DMS153 treated with DMSO at 0.1 percent for 48 hours (cell line): ENCODE data around the gene LRRC1.

Experiments
- DNase-seq: peaks from one replicate; lab custom pipeline; 2025; ENCODE audit not compliant: unreplicated experiment; lab: John Stamatoyannopoulos, UW

The LRRC1 gene

DNA sequence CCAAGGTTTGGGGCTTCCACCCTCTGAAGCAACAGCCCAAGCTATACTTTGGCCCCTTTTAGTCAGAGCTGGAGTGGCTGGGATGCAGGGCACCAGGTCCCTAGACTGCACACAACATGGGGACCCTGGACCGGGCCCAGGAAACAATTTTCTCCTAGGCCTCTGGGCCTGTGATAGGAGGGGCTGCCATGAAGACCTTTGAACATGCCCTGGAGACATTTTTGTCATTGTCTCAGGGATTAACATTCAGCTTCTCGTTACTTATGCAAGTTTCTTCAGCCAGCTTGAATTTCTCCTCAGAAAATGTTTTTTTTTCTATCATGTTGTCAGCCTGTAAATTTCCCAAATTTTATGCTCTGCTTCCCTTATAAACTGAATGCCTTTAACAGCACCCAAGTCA lies 82.3 kb downstream of the LRRC1 start:
- no peak for DNase-seq

DNA sequence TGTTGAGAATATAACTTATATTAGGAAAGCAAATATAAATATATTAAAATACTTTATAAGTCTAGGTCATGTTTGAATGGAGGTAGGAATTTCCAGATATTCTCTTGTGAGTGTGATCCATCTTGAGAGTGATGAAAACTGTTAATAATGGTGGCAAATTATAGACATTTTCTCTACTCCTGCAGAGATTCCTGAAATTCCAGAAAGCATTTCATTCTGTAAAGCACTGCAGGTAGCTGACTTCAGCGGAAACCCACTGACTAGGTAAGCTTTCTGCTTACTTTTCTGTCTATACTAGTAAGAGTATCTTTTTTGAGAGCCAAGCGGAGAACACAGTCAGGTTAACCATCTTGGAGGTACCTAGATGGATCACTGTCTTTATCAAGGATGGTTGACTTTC lies 84.0 kb downstream of the LRRC1 start:
- no peak for DNase-seq

DNA sequence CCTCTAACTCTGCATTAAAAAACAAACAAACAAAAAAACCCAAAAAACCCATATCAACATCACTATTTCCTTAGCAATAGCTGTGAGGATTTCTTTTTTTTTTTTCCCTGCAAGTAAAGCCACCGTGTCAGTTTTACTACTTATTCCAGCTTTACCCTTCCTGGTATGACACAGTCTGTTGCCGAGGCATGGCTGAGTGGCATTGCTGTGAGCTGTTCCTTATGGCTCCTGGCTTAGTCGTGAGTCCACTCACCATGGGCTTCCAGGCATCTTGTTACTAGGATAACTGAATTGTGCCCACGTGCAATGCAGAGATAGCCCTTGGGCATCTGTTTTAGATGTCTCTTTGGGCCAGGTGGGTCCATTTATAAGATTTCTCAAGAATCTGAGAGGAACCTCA lies 84.8 kb downstream of the LRRC1 start:
- no peak for DNase-seq

DNA sequence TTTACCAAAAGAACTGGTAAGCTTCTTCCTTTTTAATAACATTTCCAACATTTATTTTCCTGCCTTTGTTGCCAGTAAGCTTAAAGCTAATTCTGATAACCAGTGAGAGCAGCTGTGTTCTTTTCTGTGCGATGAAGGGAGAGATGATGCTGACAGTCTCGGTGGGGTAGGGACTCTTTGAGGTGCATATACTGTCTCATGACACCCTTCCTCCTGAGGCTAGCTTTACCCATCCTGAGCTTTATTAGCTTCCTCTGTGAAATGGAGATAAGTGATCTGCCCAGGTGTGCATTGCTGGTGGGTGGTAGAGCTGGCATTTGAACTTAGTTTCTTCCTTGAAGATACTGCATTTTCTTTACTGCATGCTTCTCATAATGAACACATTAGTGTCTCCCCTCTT lies 92.5 kb downstream of the LRRC1 start:
- DNase-seq, result no peak

DNA sequence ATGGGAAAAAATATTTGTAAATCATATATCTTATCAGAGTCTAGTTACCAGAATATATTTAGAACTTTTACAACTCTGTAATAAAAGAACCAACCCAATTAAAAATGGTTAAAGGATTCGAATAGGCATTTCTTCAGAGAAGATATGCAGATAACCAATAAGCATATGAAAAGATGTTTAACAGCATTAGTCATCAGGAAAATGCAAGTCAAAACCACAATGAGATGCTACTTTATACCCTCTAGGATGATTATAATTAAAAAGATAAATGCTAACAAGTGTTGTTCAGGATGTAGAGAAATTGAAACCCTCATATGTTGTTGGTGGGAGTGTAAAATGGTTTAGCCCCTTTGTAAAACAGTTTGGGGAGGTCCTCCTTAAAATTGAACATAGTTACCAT lies 94.1 kb downstream of the LRRC1 start:
- DNase-seq, result no peak

DNA sequence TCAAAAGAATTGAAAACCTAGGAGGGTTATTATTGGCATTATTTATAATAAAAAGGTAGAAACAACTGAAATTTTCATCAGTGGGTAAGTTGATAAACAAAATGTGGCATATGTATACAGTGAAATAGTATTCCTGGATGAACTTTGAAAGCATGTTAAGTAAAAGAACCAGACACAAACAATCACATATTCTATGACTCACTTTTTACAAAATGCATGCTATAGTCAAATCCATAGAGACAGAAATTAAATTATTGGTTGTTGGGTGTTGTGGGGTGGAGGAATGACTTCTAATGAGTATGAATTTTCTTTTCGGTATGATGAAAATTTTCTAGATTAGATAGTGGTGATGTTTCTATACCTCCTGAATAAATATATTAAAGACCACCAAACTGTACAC lies 94.6 kb downstream of the LRRC1 start:
- DNase-seq, result no peak

DNA sequence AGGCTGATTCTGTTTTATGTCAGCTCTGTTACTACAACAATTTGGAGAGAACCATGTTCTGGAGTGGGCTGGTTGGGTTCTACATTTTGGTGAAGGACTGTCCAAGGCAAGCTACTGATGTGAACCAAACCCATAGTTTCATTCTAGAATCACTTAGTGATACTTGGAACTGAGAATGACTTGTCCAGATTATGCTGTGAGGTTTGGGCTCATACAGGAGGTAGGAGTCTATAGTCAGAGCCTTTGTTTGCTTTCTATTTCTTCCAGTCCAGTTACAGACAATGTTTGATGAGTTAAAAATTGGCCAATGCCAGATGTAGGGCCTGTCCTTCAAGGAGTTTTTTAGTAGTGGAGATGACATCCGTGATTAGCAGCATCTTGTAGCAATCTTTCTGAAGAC lies 97.9 kb downstream of the LRRC1 start:
- DNase-seq, result no peak

DNA sequence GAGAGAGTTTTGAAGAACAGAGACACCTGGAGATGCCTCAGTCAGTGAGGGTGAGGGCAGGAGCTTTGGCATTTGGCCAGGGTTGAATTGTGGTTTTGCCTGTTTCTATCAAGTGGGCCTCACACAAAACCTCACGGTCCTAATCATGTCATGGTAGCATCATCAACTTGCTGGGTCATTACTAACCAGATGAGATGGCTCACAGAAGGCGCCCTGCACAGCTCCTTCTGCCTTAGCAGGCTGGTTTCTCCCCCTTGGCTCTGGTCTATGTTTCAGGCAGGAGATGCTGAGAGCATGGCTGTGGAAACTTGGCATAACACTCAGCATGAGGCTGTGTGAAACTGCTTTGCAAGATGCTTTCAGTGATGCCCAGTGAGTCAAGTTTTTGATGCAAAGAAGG lies 99.3 kb downstream of the LRRC1 start:
- peak; percentile 18 for DNase-seq

DNA sequence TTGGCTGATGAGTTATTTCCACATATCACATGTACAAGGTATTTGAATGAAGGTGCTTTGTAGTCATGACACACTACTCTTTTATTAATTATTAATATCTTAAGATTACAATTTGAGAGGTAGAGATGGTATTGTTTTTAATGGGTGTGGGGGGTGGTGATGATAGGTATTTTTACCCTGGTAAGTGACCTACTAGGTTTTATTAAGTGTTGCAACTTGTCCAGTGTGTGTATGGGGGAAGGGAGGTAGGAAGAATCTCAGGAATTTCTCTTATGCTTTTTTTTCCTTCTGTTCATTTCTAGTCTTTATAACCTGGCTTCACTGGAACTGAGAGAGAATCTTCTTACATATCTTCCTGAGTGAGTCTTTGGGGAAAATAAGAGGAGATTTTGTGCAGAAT lies 101.4 kb downstream of the LRRC1 start:
- DNase-seq, result no peak

DNA sequence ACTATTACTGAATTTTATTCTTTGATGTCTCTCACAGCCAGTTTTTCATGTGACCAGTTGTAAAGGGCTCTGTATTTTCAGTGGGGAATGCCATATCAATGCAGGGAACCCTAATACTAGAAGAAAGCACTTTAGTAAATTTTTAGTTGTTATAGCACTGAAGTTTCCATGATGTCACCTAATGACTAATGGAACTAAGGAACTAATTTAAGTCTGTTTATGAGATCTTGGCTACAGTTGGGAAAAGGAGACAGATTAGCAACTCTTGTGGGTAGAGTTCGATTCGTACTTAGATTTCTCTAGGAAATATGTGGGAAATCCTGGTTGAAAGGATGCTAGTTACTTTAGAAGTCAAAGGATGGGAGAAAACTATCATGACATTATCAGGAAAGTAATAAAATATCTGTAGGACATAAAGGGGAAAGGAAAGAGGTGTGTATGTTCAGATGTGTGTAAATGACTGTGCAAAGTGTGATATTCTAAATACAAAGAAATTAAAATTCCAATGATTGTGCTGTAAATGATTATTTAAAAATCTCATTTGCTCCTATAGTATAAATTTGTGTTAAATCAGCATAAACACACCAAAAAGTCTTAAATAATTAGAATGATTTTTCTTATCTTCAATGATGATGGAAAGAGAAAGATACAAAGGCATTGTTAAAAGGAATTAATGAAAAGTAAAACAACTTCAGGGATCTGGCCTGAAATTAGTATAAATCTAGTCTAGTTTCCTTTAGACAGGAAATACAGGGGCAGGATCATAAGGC lies 103.4 kb downstream of the LRRC1 start:
- no peak for DNase-seq

DNA sequence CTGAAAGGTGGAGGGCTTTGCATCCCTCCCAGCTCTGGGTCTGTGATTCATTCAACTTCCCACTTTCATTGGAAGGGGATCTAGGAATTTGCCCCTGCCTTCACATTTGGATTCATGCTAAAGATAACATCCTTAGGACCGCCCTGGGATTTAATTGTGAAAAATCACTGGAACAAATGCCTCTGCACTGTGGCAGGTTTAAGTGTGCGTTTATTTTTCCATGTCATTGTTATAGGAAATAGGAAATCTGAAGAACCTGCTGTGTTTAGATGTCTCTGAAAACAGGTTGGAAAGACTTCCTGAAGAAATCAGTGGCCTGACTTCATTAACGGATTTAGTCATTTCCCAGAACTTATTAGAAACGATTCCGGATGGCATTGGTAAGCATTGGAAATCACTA lies 104.7 kb downstream of the LRRC1 start:
- DNase-seq, result no peak

DNA sequence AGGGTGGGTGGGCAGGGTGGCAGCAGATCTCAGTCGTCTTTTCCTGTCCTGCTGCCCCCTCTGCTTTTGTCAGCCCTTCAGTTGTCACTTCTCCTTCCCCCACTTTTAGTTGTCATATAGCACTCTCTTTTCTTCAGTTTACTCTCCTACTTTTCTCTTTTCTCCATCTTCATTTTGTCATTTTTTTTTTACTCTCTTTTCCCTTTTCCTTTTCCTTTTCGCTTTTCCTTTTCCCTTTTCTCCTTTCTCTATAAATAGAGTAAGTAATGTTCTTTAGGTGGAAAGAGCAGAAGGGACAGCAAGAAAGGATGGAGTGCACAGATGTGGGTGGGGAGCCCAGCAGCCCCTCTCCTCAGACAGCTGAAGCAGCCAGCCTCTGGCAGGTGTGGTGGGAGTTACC lies 108.6 kb downstream of the LRRC1 start:
- DNase-seq, result no peak

DNA sequence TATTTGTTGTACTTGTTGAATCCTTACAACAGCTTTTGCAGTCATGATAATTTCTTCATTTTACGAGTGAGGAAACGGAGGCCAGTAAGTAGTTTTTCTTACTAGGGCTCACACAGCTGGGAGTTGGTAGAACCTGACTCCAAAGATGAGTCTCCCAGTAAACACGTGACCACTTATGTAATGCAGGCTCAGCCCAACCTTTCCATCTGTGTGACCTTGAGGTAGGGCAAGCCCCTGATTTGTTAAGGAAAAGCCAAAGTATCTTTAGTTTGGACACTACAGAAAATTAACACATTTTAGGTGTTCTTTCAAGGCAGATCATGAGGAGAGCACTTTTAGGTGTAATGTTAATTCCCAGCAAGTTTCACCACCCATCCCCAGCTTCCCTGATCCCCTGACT lies 111.3 kb downstream of the LRRC1 start:
- no peak for DNase-seq

DNA sequence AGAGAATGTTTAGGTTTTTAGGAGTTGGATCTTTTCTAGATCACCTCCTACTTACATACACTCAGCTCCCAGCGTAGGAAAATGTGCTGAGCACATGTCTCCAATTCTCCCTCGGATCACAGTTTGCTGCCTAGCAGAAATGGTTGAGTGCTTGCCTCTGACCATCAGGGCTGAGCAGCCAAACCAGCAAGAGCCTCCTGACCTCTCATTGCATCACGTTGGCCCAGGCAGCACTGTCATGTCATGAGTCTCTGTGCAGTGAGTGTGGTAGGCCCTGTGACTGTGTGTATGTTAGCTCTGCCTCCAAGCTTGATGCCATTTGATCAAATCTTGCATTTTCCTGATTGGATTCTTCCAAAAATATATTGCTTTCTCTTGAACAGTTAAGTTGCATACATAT lies 112.0 kb downstream of the LRRC1 start:
- DNase-seq, result no peak

DNA sequence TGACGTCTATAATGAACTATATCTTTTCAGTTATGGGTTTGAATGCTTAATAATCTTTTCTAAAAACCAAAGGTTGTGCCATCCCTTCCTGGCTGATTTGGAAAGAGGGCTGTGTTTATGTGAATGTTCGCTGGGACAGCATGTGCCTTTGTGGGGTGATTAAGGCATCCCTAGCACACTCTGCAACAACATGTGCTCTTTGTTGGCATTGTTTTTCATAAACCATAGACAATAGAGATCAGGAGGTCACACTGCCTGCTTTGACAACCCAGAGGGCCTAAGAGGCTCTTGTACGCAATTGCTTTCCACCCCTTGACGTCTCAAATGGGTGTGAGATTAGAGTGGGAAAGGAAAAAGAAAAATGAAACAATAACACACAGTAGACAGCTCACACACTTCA lies 116.0 kb downstream of the LRRC1 start:
- DNase-seq, result no peak

DNA sequence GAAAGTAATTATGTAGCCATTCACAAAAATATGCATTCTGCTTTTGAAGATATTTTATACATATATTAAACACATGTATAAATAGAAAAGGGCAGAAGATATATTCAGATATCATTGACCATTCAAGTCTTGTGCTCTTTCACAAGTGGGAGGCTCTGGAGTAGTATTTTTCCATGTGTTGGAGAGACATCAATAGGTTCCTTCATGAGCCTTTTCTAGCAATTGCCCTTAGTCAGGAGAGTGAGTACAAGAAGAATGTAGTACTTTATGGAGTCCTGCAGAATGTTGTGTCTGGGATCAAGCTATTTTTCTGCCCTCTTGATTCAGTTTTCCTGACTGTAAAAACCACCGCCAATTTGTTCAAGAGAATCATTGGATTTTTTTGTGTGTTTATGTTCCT lies 117.9 kb downstream of the LRRC1 start:
- DNase-seq, result no peak

DNA sequence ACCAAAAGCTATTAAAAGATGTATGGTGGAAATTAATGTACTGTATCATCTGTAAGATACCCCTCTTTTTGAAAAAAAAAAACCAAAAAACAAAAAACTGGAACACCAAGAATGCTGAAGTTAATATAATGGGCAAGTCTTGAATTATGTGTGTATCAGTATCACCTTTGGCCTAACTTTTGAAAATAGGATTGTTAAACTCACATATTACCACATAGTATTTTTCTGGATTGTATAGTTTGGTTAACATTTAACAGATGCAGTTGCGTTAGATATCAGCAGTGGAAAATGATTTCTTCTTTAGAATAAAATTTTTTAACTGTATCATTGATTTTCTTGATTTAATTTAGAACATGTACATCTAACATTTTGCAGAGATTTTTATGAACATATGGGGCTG lies 118.5 kb downstream of the LRRC1 start:
- DNase-seq, result no peak

DNA sequence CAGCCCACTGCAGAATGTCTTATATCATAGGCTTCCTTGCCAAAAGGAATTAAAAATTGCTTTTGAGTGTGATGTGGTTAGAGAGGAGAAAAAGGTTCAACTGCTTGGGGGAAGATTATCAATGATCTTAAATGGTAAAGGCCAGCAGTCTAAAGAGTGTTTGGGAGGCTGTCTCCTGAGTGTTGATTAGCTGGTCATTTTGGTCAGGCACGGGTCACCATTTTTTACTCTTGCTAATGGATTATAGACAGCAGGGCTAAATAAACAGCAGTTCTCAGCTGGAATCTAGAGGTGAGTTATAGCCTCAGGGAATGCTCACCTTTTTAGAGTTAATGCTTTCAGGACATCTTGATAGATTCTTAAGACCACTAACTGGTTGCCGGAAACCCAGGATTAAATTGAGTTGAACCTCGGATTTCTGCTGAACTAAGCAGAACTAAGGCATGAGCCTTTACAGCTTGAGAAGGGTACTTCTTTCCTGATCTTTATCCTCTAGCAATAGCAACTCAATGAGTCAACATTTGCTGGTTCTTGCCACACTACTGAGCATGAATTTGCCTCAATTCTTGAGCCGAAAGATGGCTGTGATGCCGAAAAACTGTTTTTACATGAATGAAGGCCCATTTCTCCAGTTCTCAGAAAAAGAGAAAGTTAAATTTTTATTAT lies 120.4 kb downstream of the LRRC1 start:
- DNase-seq, result no peak

DNA sequence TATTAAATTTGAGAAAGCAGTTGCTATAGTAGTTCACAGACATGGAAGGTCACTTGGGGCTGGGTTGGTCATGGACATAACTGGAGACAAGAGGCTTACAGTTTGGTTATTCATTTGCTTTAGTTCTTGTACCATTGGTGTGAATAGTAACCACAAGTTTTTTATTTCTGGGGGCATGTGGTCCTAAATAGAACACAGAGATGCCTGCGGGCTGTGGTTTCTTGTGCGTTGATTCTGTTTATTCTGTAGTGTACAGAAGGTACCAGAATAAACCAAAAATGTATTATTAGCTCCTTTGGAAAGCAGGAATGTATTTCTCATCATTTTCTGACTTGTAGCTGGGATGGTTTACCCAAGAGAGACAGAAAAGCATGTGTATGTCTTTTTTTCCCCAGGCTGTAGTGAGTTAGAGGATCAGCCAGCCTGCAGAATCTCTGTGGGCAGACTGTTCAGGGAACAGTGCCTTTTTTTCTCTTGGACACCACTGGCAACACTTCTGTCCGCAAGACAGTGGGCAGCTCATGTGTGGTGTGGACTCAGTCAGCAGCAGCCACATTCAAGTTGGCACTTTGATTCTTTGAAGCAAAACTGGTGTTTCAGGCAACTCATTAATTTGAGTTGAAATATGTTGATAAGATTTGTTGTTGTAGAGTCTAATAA lies 122.1 kb downstream of the LRRC1 start:
- no peak for DNase-seq

DNA sequence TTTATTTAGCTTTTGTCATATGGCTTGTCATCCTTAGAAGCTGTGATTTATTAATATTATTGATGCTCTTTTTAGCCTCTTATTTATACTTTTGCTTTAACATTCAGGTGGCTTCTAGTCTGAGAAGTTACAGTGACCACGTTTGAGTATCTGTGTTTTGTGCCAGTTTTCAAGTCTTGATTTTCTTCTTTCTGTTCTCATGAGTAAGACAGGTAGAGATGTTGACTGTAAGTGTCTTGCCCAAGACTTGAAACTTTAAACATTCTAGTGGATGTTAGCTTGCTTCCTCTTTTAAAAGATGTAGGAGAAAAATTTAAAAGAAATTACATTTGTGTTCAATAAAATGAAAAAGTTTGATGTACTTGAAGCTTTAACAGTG lies 122.6 kb downstream of the LRRC1 start:
- no peak for DNase-seq

DNA sequence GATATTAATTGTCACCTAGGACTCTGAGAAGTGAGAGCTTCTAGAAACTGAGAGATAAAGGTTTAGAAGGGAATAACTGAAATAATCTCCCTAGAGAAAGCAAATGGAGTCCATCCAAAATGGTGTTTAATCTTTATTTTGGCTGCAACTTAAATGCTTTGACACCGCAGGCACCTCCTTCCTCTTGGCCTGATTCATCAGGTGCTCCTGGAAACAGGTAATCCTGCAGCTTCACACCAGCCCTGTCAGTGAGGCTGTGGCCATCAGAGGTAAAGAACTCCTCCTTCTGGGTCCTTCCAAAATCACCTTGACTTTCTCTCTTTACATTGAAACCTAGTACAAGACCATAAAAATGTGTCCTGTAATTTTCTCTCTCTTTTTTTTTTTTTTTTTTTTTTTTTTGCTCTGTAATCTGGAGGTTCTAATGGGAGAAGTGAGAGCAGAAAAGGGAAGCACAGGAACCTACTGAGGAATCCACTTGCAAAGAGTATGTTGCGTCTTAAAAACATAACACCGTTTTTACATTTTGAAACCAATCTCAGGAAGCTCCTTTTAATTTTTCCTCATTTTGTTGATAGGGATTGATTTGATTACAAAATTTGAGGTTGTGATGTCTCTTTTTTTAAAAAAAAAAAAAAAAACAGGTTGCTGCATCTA lies 124.2 kb downstream of the LRRC1 start:
- DNase-seq, result no peak

DNA sequence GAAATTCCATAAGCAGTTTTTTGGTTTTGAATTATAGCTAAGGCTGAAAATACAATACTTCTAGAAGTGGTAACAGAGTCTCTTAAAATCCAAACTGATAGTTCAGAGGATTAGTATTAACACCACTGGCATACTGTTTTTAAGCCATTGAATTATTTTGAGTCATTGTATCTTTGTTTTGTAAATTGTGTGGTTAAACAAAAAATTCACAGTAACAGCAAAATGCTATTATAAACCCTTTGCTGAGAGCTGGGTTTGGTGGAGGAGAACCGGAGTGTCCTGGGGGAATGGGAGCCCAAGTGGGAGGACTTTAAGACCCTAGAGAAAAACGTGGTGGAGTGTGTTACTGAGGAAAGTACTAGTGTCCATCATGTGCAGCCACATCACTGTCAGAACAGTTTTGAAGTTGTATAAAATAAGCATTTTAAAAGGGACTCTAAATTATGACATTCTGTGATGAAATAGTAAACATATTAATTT lies 125.1 kb downstream of the LRRC1 start:
- DNase-seq, result no peak
